ENCODE measurements around the gene GPSM1.

Gene GPSM1

GRCh38 chr9:136379891-136380290 lies 52.6 kb downstream of the GPSM1 start:
- DNase-seq = no peak

DNA sequence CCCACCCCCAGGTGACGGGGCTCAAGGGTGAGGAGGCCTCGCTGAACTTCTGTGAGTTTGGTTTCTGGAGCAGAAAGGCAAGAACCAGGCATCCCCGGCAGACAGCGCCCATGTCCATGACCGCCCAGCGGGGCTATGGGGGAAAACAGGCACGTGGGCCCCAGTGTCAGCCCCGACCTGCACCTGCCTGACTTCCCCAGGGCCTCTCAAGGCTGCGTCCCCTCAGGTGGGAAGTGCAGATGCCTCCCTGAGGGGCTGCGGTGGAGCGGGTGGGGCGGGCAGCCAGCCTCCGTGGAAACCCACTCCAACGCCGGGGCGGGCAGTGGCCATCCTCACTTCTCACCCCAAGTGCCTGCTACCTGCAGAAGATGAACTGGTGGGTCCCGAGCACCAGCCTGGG lies 53.0 kb downstream of the GPSM1 start:
- DNase-seq = no peak

GRCh38 chr9:136381311-136381710 lies 54.0 kb downstream of the GPSM1 start:
- DNase-seq = no peak

GRCh38 chr9:136381966-136382513 lies 54.7 kb downstream of the GPSM1 start:
- DNase-seq = no peak

DNA sequence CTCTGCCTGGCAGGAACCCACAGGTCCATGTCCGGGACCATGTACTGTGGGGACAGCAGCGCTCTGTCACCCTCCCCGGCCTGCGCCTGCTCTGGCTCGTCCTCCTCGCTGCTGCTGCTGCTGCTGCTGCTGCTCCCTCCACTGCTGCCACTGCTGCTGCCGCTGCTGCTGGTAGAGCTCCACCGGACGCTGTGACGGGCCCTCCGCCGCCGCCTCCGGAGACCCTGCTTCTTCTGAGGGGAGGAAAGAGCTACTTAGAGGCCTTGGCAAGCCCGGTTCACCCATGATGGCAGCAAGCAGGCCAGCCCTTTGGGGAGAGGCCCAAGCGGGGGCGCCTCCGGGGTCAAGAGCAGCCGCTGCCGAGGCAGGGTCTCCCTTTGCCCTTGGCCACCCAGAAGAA lies 56.1 kb downstream of the GPSM1 start:
- no peak for DNase-seq

- DNase-seq = no peak
Observed at GRCh38 chr9:136385015-136385414, 57.7 kb downstream of the GPSM1 start.

DNA sequence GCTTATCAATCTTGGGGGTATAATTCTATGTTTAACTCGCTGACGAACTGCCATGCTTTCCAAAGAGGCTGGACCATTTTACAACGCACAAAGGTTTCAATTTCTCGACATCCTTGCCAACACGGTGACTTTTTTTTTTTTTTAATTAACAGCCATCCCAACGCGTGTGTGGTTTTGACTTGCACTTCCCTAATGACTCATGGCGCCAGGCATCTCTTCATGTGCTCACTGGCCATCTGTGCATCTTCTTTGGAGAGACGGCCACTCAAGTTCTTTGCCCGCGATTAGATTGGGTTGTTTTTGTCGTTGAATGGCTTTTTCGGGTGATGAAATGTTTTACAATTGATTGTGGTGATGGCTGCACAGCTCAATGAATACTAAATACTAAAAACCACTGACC lies 58.7 kb downstream of the GPSM1 start:
- no peak for DNase-seq

- no peak for DNase-seq
Observed at GRCh38 chr9:136387217-136387616, 59.9 kb downstream of the GPSM1 start.

DNA sequence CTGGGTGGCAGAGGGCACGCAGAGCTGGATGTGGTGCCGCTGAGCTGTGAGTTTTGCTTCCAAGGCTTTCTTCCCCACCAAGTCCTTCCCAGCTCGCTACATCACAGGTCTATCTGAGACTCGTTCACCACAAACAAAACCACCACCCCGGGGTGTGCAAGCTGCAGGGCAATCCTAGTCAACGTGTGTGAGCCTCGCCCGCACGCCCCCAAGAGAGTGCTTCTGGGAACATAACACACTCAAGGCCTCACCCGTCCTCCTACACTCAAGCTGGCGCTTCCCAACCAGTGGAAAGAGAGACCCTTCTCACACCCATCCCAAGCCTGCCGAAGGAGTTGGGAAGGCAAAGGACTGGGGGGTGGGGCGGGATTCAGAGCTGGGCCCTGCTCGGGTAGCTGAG lies 62.1 kb downstream of the GPSM1 start:
- DNase-seq = no peak

DNA sequence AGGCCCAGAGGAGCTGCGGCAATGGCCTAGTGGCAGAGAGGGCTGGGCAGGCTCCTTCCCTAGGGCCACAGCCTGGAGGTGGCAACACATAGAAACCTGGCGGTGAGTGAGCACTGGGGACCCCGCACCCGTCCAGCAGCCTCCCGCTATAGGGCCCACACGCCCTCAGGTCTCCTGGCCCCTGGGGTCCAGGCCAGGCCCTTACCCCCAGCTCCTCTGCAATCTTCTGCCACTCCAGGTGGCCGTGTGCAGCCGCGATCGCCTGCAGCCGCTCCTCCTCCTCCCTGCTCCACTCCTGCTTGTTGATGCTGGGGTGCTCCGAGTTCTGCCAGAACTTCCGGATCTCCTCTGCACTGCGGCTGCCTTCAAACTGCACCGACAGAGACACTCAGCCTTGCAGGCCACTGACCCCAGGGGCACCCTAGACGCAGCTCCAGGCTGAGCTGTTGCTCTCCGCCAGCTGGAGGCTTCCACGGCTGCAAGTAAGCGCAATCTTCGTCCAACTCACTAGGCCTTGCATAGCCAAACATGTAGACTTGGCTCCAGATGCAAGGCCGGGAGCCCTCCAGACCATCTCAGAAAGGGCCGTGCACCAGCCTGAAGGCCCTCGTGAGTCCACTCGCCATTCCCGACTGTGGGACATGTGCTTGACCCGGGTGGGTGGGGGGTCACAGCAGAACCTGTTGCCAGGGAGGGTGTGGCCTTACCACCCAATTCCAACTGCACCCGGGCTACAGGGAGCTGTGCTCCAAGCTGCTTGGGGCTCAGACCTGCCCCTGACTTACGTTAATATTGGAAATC lies 64.6 kb downstream of the GPSM1 start:
- DNase-seq = no peak

GRCh38 chr9:136392538-136393449 lies 65.5 kb downstream of the GPSM1 start:
- no peak for DNase-seq

DNA sequence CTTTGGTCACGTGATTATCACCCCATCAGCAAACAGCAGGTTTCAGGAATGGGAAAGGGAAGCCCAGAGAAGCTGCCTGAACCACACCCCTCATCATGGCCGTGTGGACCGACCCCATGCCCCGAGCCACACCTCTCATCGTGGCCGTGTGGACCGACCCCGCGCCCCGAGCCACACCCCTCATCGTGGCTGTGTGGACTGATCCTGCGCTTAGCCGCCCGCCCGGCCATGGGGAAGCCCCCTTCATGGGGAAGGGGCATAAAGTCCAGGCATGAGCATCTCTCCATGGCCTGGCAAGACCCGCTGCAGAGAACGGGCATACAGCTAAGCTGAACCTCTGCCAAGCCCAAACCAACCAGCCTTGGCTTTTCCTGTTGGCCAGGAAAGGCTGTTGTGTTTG lies 66.2 kb downstream of the GPSM1 start:
- DNase-seq = no peak

GRCh38 chr9:136394312-136395019 lies 67.1 kb downstream of the GPSM1 start:
- no peak for DNase-seq

GRCh38 chr9:136395020-136395340 lies 67.6 kb downstream of the GPSM1 start:
- no peak for DNase-seq

DNA sequence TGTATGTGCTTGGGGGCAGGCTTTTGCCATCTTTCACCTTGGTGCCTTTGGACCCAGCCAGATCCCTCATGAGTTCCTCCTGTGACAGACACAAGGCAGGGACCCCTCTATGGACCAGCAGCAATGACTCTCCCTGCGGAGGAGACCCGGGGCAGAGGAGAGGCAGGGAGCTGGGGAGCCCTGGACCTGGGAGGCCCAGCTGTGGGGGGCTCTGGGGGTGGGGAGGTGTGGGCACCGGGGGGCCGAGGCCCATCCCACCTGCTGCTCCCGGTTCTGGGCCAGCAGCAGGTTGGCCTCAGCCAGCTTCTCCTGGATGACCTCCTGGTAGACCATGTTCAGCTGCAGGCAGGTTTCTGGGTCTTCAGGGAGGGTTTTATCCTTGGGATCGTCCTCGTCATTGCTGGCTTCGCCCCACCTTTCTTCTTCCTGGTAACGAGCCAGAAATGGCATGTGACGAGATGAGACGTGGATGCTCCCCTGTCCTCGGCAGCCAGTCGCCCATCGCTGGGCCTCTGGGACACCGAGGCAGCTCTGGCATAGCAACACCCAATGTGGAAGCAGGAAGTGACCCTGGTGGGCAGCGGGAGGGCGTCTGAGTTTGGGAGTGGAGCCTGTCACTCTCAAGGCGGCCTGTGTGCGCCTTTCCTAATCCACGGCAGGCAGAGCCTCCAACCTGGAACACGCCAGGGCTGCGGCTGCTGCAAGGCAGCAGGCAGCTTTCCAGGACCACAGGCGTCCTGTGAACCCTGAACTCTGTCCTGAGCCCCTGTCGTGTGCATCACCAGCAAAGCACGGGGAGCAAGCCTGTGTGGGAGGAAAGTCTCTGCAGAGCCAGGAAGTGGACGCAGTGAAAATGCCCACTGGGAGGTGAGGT lies 68.2 kb downstream of the GPSM1 start:
- DNase-seq = no peak

GRCh38 chr9:136396219-136396515 lies 68.8 kb downstream of the GPSM1 start:
- no peak for DNase-seq

- DNase-seq = no peak
Observed at GRCh38 chr9:136397643-136398042, 70.3 kb downstream of the GPSM1 start.

- no peak for DNase-seq
Observed at GRCh38 chr9:136398286-136398685, 70.9 kb downstream of the GPSM1 start.

DNA sequence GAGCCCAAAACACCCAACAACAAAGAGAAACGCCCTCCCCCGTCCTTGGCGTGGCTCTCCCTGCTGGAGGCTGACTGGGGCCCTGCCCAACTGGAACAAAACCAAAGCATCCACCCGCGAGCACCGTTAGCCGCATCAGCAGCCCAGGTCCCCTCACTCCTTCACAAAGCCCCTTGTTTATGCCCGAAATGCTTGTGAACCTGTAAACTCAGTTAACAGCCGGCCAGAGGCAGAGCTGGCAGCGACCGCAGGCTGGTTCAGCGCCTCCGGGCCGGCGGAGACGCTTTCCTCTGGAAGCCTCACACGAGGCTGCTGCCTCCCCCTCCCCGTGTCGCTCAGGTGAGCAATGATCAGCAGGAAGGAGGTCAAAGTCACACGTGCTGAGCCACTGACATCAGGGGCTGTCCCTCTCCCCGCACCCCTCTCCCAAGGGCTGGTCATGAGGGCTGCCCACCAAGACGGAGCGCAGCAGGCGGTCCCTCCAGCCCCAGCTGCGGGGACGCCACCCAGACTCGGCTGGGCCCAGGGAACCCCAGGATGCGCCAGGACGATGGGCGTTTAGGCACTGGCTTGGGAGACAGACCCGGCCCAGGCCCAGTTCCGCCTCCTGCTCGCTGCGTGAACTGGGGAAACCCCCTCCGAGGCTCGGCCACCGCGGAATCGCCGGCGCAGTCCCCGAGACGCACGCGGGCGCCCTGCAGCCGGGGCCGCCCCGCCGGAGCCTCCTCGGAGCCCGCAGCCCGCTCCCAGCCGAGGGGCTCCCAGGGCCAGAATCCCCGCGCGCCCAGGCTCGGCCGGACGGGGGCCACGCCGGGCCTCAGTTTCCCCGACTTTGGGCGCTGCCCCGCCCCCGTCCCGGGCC lies 72.1 kb downstream of the GPSM1 start:
- peak in 1 of 4 experiments; percentile 27 for DNase-seq

- DNase-seq = peak; percentile 78 to 84 (median 82)
Observed at GRCh38 chr9:136400038-136400834, 72.9 kb downstream of the GPSM1 start, which contains the start of gene SNAPC4. Gene SNAPC4, minus strand, starts transcription at chr9:136400170. Its CDS starts 1,742 bp downstream, at chr9:136398428.

All from activated CD4-positive, CD25-positive, alpha-beta regulatory T cell (primary cell).